Smooth muscle cell (in vitro differentiated cells): ENCODE measurements around the gene B4GALNT2. TPM values are rescaled to one million over a fixed set of nuclear protein-coding genes. Genes with fewer than 3 reads are reported as not detected.
A peak's percentile ranks its signal among the peaks of the same experiment; 100 is the strongest.

ENCODE experiments used
- DNase-seq: peaks from one replicate; lab custom pipeline; 2025; ENCODE audit not compliant: unreplicated experiment; lab: John Stamatoyannopoulos, UW
- H2AFZ ChIP-seq: fragments of 200-600 bp; sonication (generic); 2 replicates; pipeline ENCODE4 v1.6.0; 2016; ENCODE audit warnings: antibody characterized with exemption, low read depth, mild to moderate bottlenecking
- H3F3A ChIP-seq: fragments of 200-600 bp; sonication (generic); 2 replicates; pipeline ENCODE4 v1.6.0; 2017; ENCODE audit warnings: antibody characterized with exemption, low read depth
- H3K27ac ChIP-seq: fragments of 200-600 bp; sonication (generic); 2 replicates; pipeline ENCODE4 v1.5.1; 2016; ENCODE audit warnings: low read depth, mild to moderate bottlenecking
- H3K27me3 ChIP-seq: fragments of 200-600 bp; sonication (generic); 2 replicates; pipeline ENCODE4 v1.6.1; 2016; ENCODE audit warnings: low read depth, mild to moderate bottlenecking
- H3K36me3 ChIP-seq: fragments of 200-600 bp; sonication (generic); 2 replicates; pipeline ENCODE4 v1.5.1; 2016; ENCODE audit warnings: low read depth
- H3K4me1 ChIP-seq: fragments of 200-600 bp; sonication (generic); 2 replicates; pipeline ENCODE4 v1.5.1; 2016; ENCODE audit warnings: low read depth
- H3K4me2 ChIP-seq: fragments of 200-600 bp; sonication (generic); 2 replicates; pipeline ENCODE4 v1.6.0; 2016; ENCODE audit warnings: mild to moderate bottlenecking
- H3K4me3 ChIP-seq: fragments of 200-600 bp; sonication (generic); 2 replicates; pipeline ENCODE4 v1.5.1; 2016; ENCODE audit warnings: mild to moderate bottlenecking
- H3K79me2 ChIP-seq: fragments of 200-600 bp; sonication (generic); 2 replicates; pipeline ENCODE4 v1.6.0; 2016; ENCODE audit warnings: low read depth, mild to moderate bottlenecking
- H3K9ac ChIP-seq: fragments of 200-600 bp; sonication (generic); 2 replicates; pipeline ENCODE4 v1.6.0; 2016; ENCODE audit warnings: low read depth
- H3K9me3 ChIP-seq: fragments of 200-600 bp; sonication (generic); replicated peaks from 2 replicates; pipeline ENCODE4 v1.5.1; 2016; ENCODE audit warnings: low read depth
- H4K20me1 ChIP-seq: fragments of 200-600 bp; sonication (generic); 2 replicates; pipeline ENCODE4 v1.6.0; 2016; ENCODE audit warnings: low read depth
- CTCF ChIP-seq: fragments of 200-600 bp; sonication (generic); IDR thresholded peaks from 2 replicates; pipeline ENCODE4 v1.5.1; 2017; ENCODE audit warnings: borderline replicate concordance, mild to moderate bottlenecking, antibody characterized with exemption; ENCODE audit not compliant: insufficient read depth, poor library complexity, severe bottlenecking
- WGBS: methylation state at CpG from one replicate; pipeline ENCODE4 v1.1.7; 2016; ENCODE audit warnings: low lambda C conversion rate; 5-methylcytosine and 5-hydroxymethylcytosine counted together
- polyA plus RNA-seq: library from polyadenylated mRNA; unstranded; fragments of >200 nt; fragmentation: Nextera tagmentation; extraction: Ambion mirVana; gene quantifications from 2 replicates; pipeline ENCODE4 v1.2.1, GENCODE V29; 2016
- total RNA-seq: library from RNA; depleted of rRNA; stranded (reverse); fragments of >200 nt; gene quantifications from 2 replicates; pipeline ENCODE4 v1.2.3, GENCODE V29; 2014

Gene B4GALNT2
- total and polyA plus RNA-seq, 2 experiments from 2014 or later: 0.11 to 0.13 TPM

GRCh38 chr17:49201481-49201927, 68.9 kb downstream of the B4GALNT2 start:
- H3K4me2 ChIP-seq: no peak overlapping the region
- no peaks in the 10 kb centered on the region for H3K27me3 ChIP-seq
- H3K4me1 ChIP-seq: no peaks in the 10 kb centered on the region
- H3K79me2 ChIP-seq: no peaks in the 10 kb centered on the region
- TF ChIP-seq CTCF: no peak
- H3F3A ChIP-seq: no peaks in the 10 kb centered on the region
- WGBS: 61% methylated on average over 8 of the region's 8 CpGs
- no peak overlapping the region for H3K4me3 ChIP-seq
- H4K20me1 ChIP-seq: no peaks in the 10 kb centered on the region
- DNase-seq: no peak
- no peaks in the 10 kb centered on the region for H3K36me3 ChIP-seq
- no peak overlapping the region for H2AFZ ChIP-seq
- no peak overlapping the region for H3K27ac ChIP-seq
- H3K9ac ChIP-seq: no peak overlapping the region
- H3K9me3 ChIP-seq: no peaks in the 10 kb centered on the region

GRCh38 chr17:49203796-49204195, 71.2 kb downstream of the B4GALNT2 start:
- no peak for DNase-seq
- H3K4me2 ChIP-seq: no peak overlapping the region
- no peaks in the 10 kb centered on the region for H3F3A ChIP-seq
- 93% methylated on average over 2 of the region's 2 CpGs for WGBS
- no peaks in the 10 kb centered on the region for H3K27me3 ChIP-seq
- no peaks in the 10 kb centered on the region for H4K20me1 ChIP-seq
- no peaks in the 10 kb centered on the region for H3K4me1 ChIP-seq
- H3K4me3 ChIP-seq: no peak overlapping the region
- no peaks in the 10 kb centered on the region for H3K9me3 ChIP-seq
- no peak for TF ChIP-seq CTCF
- no peak overlapping the region for H3K9ac ChIP-seq
- H3K36me3 ChIP-seq: no peaks in the 10 kb centered on the region
- H3K79me2 ChIP-seq: no peaks in the 10 kb centered on the region
- H3K27ac ChIP-seq: no peak overlapping the region
- H2AFZ ChIP-seq: no peak overlapping the region

- Histone ChIP-seq H3K27ac (no peak overlapping the region), H3K4me2 (no peak overlapping the region), H3K27me3 (no peaks in the 10 kb centered on the region), H3K79me2 (no peaks in the 10 kb centered on the region), H4K20me1 (no peaks in the 10 kb centered on the region), H3F3A (peaks cover under 1% of the 10 kb centered on the region), H3K4me3 (no peak overlapping the region), H3K9ac (no peak overlapping the region), H3K4me1 (no peaks in the 10 kb centered on the region), H3K36me3 (no peaks in the 10 kb centered on the region), H3K9me3 (no peaks in the 10 kb centered on the region), H2AFZ (no peak overlapping the region)
- no peak for DNase-seq
- TF ChIP-seq CTCF: no peak
- 85% methylated on average over 2 of the region's 2 CpGs for WGBS
Observed at GRCh38 chr17:49204516-49204915, 71.9 kb downstream of the B4GALNT2 start.

GRCh38 chr17:49209061-49209571, 76.5 kb downstream of the B4GALNT2 start:
- H4K20me1 ChIP-seq: no peaks in the 10 kb centered on the region
- no peaks in the 10 kb centered on the region for H3K79me2 ChIP-seq
- TF ChIP-seq CTCF: no peak
- H3K36me3 ChIP-seq: no peaks in the 10 kb centered on the region
- H3K27ac ChIP-seq: no peak overlapping the region
- WGBS: 93% methylated on average over 10 of the region's 10 CpGs
- H3K4me3 ChIP-seq: no peak overlapping the region
- no peaks in the 10 kb centered on the region for H3K27me3 ChIP-seq
- H3K4me1 ChIP-seq: peaks cover 8% of the 10 kb centered on the region
- no peak for DNase-seq
- peak overlapping the region; percentile 83 for H3K4me2 ChIP-seq
- no peak overlapping the region for H3K9ac ChIP-seq
- peaks cover 4% of the 10 kb centered on the region for H3F3A ChIP-seq
- no peak overlapping the region for H2AFZ ChIP-seq
- no peaks in the 10 kb centered on the region for H3K9me3 ChIP-seq
